ENCODE measurements around the gene KCNJ6. TPM values are rescaled to one million over a fixed set of nuclear protein-coding genes. Genes with fewer than 3 reads are reported as not detected.

The KCNJ6 gene
- total and polyA plus RNA-seq, 4 donors: 0.01 TPM; not detected in 3

- H3K27me3 ChIP-seq (ENCODE audit: control insufficient read depth in 4 of 4, insufficient read depth in 4 of 4, low read length in 3 of 4): no peaks in the 10 kb centered on the region
- TF ChIP-seq, protein P1, sequence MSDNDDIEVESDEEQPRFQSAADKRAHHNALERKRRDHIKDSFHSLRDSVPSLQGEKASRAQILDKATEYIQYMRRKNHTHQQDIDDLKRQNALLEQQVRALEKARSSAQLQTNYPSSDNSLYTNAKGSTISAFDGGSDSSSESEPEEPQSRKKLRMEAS (IDR thresholded peaks at IDR 0.05): no peak
- TF ChIP-seq GABPA (IDR thresholded peaks at IDR 0.05 in 1 of 2, conservative IDR thresholded peaks at IDR 0.05 in 1 of 2): no peak
- TF ChIP-seq FOXA2 (IDR thresholded peaks at IDR 0.05): no peak
- TF ChIP-seq SP1 (IDR thresholded peaks at IDR 0.05): no peak
- no peak for TF ChIP-seq JUND (IDR thresholded peaks at IDR 0.05)
- TF ChIP-seq HNF4A (conservative IDR thresholded peaks at IDR 0.05): no peak
- TF ChIP-seq RXRA (IDR thresholded peaks at IDR 0.05): no peak
- TF ChIP-seq HNF4G (IDR thresholded peaks at IDR 0.05): no peak
- TF ChIP-seq, protein P2, sequence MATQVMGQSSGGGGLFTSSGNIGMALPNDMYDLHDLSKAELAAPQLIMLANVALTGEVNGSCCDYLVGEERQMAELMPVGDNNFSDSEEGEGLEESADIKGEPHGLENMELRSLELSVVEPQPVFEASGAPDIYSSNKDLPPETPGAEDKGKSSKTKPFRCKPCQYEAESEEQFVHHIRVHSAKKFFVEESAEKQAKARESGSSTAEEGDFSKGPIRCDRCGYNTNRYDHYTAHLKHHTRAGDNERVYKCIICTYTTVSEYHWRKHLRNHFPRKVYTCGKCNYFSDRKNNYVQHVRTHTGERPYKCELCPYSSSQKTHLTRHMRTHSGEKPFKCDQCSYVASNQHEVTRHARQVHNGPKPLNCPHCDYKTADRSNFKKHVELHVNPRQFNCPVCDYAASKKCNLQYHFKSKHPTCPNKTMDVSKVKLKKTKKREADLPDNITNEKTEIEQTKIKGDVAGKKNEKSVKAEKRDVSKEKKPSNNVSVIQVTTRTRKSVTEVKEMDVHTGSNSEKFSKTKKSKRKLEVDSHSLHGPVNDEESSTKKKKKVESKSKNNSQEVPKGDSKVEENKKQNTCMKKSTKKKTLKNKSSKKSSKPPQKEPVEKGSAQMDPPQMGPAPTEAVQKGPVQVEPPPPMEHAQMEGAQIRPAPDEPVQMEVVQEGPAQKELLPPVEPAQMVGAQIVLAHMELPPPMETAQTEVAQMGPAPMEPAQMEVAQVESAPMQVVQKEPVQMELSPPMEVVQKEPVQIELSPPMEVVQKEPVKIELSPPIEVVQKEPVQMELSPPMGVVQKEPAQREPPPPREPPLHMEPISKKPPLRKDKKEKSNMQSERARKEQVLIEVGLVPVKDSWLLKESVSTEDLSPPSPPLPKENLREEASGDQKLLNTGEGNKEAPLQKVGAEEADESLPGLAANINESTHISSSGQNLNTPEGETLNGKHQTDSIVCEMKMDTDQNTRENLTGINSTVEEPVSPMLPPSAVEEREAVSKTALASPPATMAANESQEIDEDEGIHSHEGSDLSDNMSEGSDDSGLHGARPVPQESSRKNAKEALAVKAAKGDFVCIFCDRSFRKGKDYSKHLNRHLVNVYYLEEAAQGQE (IDR thresholded peaks at IDR 0.05): no peak
- TF ChIP-seq NR2F2 (IDR thresholded peaks at IDR 0.05): no peak
- no peak for TF ChIP-seq ATF3 (IDR thresholded peaks at IDR 0.05)
- no peak for DNase-seq (ENCODE audit: low spot score)
- H3K9me3 ChIP-seq (ENCODE audit: control insufficient read depth in 4 of 4, low read length in 3 of 4): no peaks in the 10 kb centered on the region
- H3K4me3 ChIP-seq (ENCODE audit: low read depth in 1 of 3, low read length in 3 of 3): no peak overlapping the region
- peaks cover 0 to 3% (median 0%) of the 10 kb centered on the region in 4 donors for H3K4me1 ChIP-seq (ENCODE audit: control insufficient read depth in 4 of 4, insufficient read depth in 4 of 4, low read length in 3 of 4)
- H3K27ac ChIP-seq (ENCODE audit: low read depth in 1 of 2, low read length in 2 of 2): no peak overlapping the region
- H3K9ac ChIP-seq (ENCODE audit: low read depth in 1 of 2, low read length in 2 of 2): no peak overlapping the region
- H3K36me3 ChIP-seq (ENCODE audit: control insufficient read depth in 4 of 4, insufficient read depth in 3 of 4, low read depth in 1 of 4, low read length in 3 of 4): no peaks in the 10 kb centered on the region
- 87% methylated on average over 9 of the region's 9 CpGs for WGBS
These were observed 204.9 kb downstream of the KCNJ6 start for GRCh38 chr21:37711286-37711829.

- Histone ChIP-seq H3K4me3 (ENCODE audit: low read depth in 1 of 3, low read length in 3 of 3) (no peak overlapping the region), H3K4me1 (ENCODE audit: control insufficient read depth in 4 of 4, insufficient read depth in 4 of 4, low read length in 3 of 4) (peaks cover 0 to 3% (median 0%) of the 10 kb centered on the region in 4 donors), H3K9me3 (ENCODE audit: control insufficient read depth in 4 of 4, low read length in 3 of 4) (no peaks in the 10 kb centered on the region), H3K36me3 (ENCODE audit: control insufficient read depth in 4 of 4, insufficient read depth in 3 of 4, low read depth in 1 of 4, low read length in 3 of 4) (no peaks in the 10 kb centered on the region), H3K27ac (ENCODE audit: low read depth in 1 of 2, low read length in 2 of 2) (no peak overlapping the region), H3K27me3 (ENCODE audit: control insufficient read depth in 4 of 4, insufficient read depth in 4 of 4, low read length in 3 of 4) (no peaks in the 10 kb centered on the region), H3K9ac (ENCODE audit: low read depth in 1 of 2, low read length in 2 of 2) (no peak overlapping the region)
- 74% methylated on average over 24 of the region's 24 CpGs for WGBS
- TF ChIP-seq NR2F2 (IDR thresholded peaks at IDR 0.05) (no peak), HNF4G (IDR thresholded peaks at IDR 0.05) (no peak), SP1 (IDR thresholded peaks at IDR 0.05) (no peak), RAD21 (IDR thresholded peaks at IDR 0.05) (no peak), ZBTB33 (IDR thresholded peaks at IDR 0.05) (no peak), TAF1 (conservative IDR thresholded peaks at IDR 0.05) (no peak)
- TF ChIP-seq, protein P1 (IDR thresholded peaks at IDR 0.05): no peak
- no peak for DNase-seq (ENCODE audit: low spot score)
These were observed 205.5 kb downstream of the KCNJ6 start for GRCh38 chr21:37710546-37711285.

All from liver (tissue), 9 donors.